GM18520 (cell line): Measurements from ENCODE around the gene NDUFB7.
"Not testable (repeated sequence)": the region's sequence is repeated elsewhere in the genome, so short reads cannot be mapped to it uniquely, and the experiment has no call there.

Experiments
- ATAC-seq: cut with Tn5 transposase; IDR thresholded peaks from one replicate; pipeline ENCODE4 v1.9.1; 2021; ENCODE audit not compliant: unreplicated experiment

NDUFB7 gene

GRCh38 chr19:14575428-14575980 is 3.6 kb upstream of the NDUFB7 start:
- no peak for ATAC-seq

GRCh38 chr19:14570864-14571527 is 870 bp downstream of the NDUFB7 start:
- ATAC-seq: no peak

DNA sequence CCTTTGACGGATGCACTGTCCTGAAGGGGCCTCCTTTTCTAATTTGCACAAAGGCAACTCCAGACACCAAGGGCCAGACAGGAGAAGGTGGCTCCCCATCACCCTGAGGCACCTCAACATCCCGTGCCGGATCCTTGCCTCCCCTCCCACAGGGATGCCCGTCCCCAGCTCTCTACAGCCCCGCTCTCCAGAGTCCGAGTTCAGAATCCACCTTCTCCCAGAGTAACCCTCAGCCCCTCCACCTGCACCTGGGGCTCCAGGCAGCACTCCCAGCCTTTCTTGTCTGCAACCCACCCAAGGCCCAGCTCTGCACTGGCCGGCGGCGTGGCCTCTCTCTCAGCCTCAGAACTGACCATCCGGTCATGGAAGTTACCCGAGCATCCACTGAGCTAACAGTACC is 4.8 kb downstream of the NDUFB7 start:
- ATAC-seq: no peak

GRCh38 chr19:14566712-14567077 is 5.2 kb downstream of the NDUFB7 start:
- no peak for ATAC-seq

DNA sequence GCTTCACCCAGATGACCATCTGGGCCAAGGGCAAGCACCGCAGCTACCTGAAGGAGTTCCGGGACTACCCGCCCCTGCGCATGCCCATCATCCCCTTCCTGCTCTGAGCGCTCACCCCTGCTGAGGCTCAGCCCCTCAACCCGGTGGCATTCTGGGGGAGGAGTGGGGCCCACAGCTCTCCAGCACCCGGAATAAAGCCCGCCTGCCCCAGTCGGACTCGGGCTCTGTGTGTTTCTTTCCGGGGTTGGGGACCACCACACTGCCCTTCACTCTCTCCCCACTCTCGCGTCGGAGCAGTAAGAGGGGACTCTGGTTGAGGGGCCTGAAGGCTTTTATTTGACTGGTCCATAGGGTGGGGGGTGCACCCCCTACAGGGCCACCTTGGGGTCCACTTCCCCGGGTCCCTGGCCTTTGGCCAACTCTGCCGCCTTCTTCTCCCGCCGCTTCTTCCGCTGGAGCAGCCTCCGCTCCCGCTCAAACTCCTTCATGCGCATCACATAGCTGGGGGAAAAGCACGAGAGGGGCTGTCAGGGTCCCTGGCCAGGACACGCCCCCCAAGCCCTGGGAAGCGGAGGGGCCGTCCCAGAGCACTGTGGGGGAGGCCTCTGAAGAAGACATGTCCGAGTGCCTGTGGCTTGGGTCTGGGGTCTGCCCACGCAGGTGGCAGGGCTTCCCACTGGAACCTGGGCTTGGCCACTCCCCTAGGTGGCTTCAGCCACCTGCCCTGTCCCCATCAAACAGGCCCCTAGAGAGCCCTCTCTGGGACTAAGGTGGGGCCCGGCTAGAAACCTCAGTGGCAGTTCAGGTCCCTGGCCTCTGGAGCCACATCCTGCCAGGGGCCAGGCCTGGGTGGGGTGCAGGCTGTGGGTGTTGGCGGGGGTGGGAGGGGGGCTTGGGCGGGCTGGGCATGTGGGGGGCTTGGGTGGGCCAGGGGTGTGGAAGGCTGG is 5.8 kb downstream of the NDUFB7 start:
- no peak for ATAC-seq

DNA sequence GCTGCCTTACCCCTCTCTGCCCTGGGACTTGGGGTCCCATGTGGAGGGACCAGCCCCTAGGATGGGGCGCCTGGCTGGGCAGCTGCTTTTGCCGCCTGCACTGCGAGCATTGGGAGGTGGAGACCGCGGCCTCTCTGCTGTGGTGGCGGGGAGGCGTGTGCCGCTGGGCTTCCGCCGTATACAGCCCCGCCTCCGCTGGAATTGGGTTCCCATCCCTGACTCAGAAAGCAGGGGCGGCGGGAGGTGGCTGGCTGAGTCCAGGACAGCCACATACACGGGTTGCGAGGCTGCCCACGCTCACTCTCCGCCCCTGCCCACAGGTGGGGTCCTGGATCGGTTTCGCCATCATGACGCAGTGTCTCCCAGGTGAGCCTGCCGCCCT is 6.6 kb downstream of the NDUFB7 start:
- ATAC-seq: no peak

- not testable (repeated sequence) for ATAC-seq
These were observed 7.1 kb downstream of the NDUFB7 start for GRCh38 chr19:14564652-14565297.

DNA sequence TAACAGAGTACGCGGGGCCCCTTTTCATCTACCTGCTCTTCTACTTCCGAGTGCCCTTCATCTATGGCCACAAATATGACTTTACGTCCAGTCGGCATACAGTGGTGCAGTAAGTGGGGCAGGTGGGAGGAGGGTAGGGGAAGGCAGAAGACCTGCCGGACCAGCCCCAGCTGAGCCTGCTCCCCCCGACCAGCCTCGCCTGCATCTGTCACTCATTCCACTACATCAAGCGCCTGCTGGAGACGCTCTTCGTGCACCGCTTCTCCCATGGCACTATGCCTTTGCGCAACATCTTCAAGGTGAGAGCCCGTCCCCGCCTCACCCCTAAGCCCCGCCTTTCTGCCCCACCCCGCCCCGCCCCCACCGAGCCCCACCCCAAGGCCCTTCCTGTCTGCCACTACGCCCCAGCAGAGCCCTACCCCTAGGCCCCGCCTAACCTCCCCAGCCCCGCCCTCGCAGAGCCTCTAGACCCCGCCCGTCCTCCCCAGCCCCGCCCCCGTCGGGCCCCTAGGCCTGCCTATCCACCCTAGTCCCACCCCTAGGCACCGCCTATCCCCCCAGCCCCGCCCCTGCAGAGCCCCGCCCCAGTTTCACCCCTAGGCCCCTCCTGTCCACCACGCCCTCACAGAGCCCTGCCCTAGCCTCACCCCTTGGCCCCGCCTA is 7.7 kb downstream of the NDUFB7 start:
- no peak for ATAC-seq

DNA sequence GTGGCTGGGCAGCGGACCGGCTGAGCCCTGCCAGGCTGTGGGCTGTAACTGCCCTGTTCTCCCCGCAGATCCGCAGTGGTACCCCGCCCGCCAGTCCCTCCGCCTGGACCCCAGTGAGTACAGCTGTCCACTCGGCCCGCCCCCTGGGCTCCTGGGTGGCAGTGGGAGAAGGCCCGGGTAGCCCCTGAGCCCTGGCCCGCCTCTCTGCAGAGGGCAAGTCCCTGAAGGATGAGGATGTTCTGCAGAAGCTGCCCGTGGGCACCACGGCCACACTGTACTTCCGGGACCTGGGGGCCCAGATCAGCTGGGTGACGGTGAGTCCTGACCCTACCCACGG is 8.3 kb downstream of the NDUFB7 start:
- ATAC-seq: no peak

DNA sequence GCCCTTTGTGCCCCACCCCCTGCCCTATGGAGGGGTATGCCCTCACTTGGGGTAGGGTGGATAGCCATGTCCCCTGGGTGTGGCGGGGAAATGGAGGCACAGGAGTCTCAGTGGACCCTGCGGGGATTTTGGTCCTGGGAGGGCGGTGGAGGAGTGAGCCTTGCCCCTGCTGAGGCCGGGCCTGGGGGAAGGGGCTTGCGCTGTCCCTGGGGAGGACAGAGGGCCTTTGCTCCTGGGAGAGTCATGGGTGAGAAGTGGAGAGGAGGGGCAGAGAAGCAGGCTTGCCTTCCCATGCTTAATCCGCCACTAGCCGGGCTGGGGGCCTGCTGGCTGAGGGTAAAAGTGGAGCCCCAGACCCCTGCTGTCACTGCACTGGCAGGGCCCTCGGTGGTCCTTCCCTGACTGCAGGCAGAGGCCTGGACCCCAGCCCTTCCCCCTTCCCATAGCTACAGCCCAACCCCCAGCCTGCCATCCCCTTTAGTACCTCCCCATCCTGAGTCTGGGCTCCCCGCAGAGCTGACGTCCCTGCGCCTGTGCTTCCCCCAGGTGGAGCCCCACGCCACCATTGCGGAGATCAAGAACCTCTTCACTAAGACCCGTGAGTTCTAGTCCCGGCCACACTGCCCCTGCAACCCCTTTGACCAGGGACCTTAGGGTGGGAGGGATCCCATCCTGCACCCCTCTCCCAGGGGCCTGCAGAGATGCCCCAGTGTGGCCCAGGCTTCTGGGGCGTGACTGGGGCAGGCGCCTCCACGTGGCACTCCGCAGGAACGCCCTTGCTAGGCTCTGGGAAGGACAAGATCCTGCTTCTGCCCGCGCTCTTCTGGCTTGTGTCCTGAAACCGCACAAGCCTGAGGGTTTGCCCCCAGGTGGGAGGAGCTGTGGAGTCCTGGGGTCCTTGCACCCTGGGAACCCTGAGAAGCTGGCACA is 8.9 kb downstream of the NDUFB7 start:
- ATAC-seq: no peak

DNA sequence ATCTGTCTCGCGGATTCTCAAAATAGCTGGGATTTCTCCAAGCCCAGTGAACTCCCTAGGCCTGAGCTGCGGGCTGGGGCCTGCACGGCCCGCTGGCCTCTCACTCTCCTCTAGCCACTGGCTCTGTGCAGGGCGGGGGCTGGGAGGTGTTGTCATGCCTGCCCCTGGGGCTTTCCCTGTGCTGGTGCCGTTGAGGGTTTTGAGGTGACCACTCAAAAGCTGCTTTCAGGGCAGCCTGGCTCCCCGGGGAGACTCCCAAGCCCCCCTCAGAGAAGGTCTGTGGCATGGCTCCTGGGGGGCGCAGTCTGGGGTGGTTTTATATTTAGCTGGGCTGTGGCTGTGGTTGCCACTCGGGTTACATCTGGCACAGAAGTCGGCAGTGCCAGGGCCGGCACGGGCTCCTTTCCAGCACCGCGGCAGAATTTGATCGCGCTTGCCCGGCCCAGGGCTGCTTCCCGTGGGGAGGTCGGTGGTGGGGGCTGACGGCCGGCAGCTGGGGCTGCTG is 10.0 kb downstream of the NDUFB7 start:
- no peak for ATAC-seq

- no peak for ATAC-seq
These were observed 10.6 kb downstream of the NDUFB7 start for GRCh38 chr19:14561249-14561648.

DNA sequence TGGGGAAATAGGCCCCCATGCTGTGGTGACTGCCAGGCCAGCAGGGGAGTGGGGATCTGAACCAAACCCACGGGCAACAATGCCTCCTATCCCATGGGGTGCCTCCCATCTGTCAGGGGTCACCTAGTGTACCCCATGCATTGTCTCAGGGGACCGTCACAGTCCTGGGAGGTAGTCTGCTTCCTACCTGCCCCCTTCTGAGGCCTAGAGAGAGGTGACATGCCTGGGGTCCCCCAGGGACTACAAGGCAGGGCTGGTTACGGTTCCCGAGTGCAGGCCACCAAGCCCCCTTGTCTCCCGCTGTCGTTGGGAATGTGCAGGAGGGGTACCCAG is 11.1 kb downstream of the NDUFB7 start:
- no peak for ATAC-seq

DNA sequence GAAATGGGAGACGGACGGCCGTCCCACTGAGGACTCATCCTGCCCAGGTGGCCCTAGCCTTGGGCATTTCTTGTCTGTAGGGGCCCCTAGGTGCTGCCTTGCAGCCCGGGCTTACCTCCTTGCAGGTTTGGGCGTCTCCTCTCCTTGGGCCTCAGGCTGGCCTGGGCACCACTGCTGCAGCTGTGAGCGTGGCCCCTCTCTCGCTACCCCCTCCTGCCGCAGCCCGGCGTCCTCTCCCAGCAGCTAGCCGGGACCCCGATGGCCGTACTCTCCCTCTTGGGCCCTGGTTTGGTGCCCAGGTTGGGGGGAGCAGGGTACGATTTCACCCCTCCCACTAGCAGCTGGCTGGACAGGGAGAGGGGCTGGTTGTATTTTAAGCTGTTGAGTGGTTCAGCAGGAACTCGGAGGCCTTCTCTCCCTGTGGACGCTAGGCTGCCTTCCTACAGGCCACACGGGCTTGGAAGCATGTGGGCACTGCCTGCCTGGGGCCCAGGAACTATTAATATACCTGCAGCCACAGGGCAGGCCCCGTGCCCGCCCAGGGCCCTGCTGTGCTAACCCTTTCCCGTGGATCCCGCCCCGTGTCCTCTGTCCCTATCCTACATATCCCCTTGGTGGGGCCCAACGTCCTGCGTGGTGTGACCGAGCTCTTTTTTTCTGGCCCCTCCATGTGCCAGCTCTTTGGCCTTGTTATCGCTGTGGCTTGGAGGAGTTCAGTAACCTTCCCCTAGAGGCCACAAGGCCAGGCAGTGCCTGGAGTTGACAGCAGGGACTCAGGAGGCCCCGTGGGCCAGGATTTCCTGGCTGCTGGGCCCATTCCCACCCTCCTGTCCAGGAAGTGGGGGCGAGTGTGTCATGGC is 11.7 kb downstream of the NDUFB7 start:
- no peak for ATAC-seq

- no peak for ATAC-seq
These were observed 13.3 kb downstream of the NDUFB7 start for GRCh38 chr19:14558370-14559066.

DNA sequence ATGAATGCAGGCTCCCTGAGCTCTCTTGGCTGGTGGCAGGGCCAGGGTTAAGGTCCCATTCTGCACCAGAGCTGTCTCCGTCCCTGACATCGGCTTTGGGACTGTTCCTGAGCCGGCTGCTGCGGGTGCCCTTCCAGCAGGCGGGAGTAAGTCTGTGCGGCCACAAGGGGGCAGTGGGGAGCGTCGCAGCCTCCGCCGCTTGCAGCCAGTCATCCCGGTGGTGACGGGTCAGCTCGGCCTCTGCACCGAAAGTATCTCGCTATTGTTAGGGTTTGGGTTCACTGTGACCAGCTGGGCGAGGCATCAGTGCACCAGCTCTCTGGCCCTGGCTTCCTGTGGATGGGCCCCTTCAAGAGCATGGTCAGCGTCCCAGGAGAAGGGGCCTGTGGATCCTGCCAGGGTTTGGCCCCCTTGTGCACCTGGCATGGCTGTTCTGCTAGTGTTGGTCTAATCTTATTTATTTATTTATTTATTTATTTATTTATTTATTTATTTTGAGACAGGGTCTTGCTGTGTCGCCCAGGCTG is 15.1 kb downstream of the NDUFB7 start:
- no peak for ATAC-seq

DNA sequence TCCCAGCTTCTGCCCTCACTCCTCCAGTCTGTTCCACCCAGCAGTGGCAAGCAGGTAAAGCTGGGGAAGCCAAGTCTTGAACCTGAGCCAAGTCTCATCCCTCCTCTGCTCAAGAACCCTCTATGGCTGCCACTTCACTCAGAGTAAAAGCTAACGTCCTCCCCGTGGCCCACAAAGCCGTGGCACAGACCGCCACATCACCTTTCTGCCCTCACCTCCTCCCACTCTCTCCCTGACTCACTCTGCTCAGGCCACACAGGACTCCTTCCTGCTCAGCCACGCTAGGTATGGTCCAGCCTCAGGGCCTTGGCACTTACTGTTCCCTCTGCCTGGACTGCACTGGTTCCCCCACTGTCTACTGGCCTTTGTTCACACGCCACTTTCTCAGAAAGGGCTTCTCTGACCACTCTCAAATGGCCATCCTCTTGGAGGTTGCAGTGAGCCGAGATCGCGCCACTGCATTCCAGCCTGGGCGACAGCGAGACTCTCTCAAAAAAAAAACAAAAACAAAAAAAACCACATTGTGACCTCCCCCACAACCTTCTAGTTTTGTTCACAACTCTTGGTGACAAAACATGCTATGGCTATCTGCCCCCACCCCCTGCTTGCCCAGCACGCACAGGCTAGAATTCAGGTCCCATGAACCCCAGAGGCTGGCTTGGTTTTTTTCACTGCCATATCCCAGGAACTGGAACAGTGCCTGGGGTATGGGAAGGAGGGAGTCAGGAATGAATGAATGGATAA is 15.8 kb downstream of the NDUFB7 start:
- ATAC-seq: no peak

DNA sequence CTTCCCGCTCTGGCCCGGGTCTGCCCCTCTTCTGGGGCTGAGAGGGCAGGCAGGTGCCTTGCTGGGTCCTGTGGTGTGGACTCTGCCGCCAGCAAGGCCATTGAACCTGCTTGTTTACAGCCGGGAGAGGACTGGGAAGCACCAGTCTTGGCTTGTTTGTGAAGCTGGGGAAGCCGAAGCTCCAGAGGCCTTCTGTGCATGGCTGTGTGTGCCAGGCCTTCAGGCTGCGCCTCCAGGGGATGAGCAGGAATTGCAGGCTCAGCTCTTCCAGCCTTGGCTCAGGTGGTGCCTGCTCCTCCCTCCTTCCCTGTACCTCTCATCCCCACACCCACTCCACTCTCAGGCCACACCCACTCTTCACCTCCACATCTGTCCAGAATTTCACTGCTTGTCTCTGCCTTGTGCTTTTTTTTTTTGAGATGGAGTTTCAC is 17.5 kb downstream of the NDUFB7 start:
- ATAC-seq: no peak
